ENCODE measurements around the gene EMP2. TPM values are rescaled to one million over a fixed set of nuclear protein-coding genes. Genes with fewer than 3 reads are reported as not detected.

EMP2 gene
- total RNA-seq, 2 donors from 2014 or later: 19.0 to 20.7 TPM

GRCh38 chr16:10614685-10615084, 34.3 kb upstream of the EMP2 start:
- Mint-ChIP-seq H3K36me3 (ENCODE audit: low read depth) (no peaks in the 10 kb centered on the region), H3K4me3 (no peak overlapping the region), H3K27ac (no peak overlapping the region), H3K9me3 (no peaks in the 10 kb centered on the region), H3K27me3 (ENCODE audit: insufficient read depth) (peaks cover 31% of the 10 kb centered on the region), H3K4me1 (peaks cover 21% of the 10 kb centered on the region)
- Histone ChIP-seq H3K9me3 (ENCODE audit: control insufficient read depth, low read length) (no peaks in the 10 kb centered on the region), H3K27me3 (ENCODE audit: control insufficient read depth, insufficient read depth, low read length, poor library complexity, severe bottlenecking) (peaks cover 1% of the 10 kb centered on the region), H3K4me3 (ENCODE audit: low read length) (no peak overlapping the region), H3K36me3 (ENCODE audit: control insufficient read depth, insufficient read depth, low read length) (no peaks in the 10 kb centered on the region), H3K4me1 (ENCODE audit: control insufficient read depth, insufficient read depth, low read length) (peaks cover 9% of the 10 kb centered on the region), H3K27ac (ENCODE audit: low read depth, low read length) (no peak overlapping the region), H3K9ac (ENCODE audit: extremely low read depth, low read length, poor library complexity, severe bottlenecking) (no peak overlapping the region)
- DNase-seq: no peak
- TF ChIP-seq, protein P1, sequence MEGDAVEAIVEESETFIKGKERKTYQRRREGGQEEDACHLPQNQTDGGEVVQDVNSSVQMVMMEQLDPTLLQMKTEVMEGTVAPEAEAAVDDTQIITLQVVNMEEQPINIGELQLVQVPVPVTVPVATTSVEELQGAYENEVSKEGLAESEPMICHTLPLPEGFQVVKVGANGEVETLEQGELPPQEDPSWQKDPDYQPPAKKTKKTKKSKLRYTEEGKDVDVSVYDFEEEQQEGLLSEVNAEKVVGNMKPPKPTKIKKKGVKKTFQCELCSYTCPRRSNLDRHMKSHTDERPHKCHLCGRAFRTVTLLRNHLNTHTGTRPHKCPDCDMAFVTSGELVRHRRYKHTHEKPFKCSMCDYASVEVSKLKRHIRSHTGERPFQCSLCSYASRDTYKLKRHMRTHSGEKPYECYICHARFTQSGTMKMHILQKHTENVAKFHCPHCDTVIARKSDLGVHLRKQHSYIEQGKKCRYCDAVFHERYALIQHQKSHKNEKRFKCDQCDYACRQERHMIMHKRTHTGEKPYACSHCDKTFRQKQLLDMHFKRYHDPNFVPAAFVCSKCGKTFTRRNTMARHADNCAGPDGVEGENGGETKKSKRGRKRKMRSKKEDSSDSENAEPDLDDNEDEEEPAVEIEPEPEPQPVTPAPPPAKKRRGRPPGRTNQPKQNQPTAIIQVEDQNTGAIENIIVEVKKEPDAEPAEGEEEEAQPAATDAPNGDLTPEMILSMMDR (conservative IDR thresholded peaks at IDR 0.05): no peak

GRCh38 chr16:10613785-10614485, 33.5 kb upstream of the EMP2 start:
- H3K9me3 Mint-ChIP-seq: no peaks in the 10 kb centered on the region
- DNase-seq: no peak
- TF ChIP-seq, protein P1 (conservative IDR thresholded peaks at IDR 0.05): no peak
- no peak overlapping the region for H3K27ac Mint-ChIP-seq
- no peak overlapping the region for H3K4me3 Mint-ChIP-seq
- H3K27me3 ChIP-seq (ENCODE audit: control insufficient read depth, insufficient read depth, low read length, poor library complexity, severe bottlenecking): no peaks in the 10 kb centered on the region
- H3K9me3 ChIP-seq (ENCODE audit: control insufficient read depth, low read length): no peaks in the 10 kb centered on the region
- no peak overlapping the region for H3K9ac ChIP-seq (ENCODE audit: extremely low read depth, low read length, poor library complexity, severe bottlenecking)
- no peak overlapping the region for H3K4me3 ChIP-seq (ENCODE audit: low read length)
- H3K36me3 Mint-ChIP-seq (ENCODE audit: low read depth): no peaks in the 10 kb centered on the region
- peaks cover 9% of the 10 kb centered on the region for H3K4me1 ChIP-seq (ENCODE audit: control insufficient read depth, insufficient read depth, low read length)
- peaks cover 24% of the 10 kb centered on the region for H3K27me3 Mint-ChIP-seq (ENCODE audit: insufficient read depth)
- H3K36me3 ChIP-seq (ENCODE audit: control insufficient read depth, insufficient read depth, low read length): no peaks in the 10 kb centered on the region
- H3K4me1 Mint-ChIP-seq: peaks cover 15% of the 10 kb centered on the region
- 84 to 90% methylated on average over 5 to 6 of the region's 6 CpGs for WGBS, 2 experiments (ENCODE audit: insufficient coverage in 1 of 2, insufficient read length in 1 of 2)
- H3K27ac ChIP-seq (ENCODE audit: low read depth, low read length): no peak overlapping the region

- Mint-ChIP-seq H3K27ac (no peak overlapping the region), H3K27me3 (ENCODE audit: insufficient read depth) (peaks cover 12% of the 10 kb centered on the region), H3K36me3 (ENCODE audit: low read depth) (no peaks in the 10 kb centered on the region), H3K4me1 (peaks cover 11% of the 10 kb centered on the region), H3K4me3 (no peak overlapping the region), H3K9me3 (peaks cover under 1% of the 10 kb centered on the region)
- Histone ChIP-seq H3K4me1 (ENCODE audit: control insufficient read depth, insufficient read depth, low read length) (peaks cover 9% of the 10 kb centered on the region), H3K9ac (ENCODE audit: extremely low read depth, low read length, poor library complexity, severe bottlenecking) (no peak overlapping the region), H3K27ac (ENCODE audit: low read depth, low read length) (no peak overlapping the region), H3K9me3 (ENCODE audit: control insufficient read depth, low read length) (no peaks in the 10 kb centered on the region), H3K27me3 (ENCODE audit: control insufficient read depth, insufficient read depth, low read length, poor library complexity, severe bottlenecking) (no peaks in the 10 kb centered on the region), H3K36me3 (ENCODE audit: control insufficient read depth, insufficient read depth, low read length) (no peaks in the 10 kb centered on the region), H3K4me3 (ENCODE audit: low read length) (no peak overlapping the region)
- no peak for DNase-seq
- TF ChIP-seq, protein P1 (conservative IDR thresholded peaks at IDR 0.05): no peak
- 53 to 81% methylated on average over 2 to 6 of the region's 6 CpGs for WGBS, 2 experiments (ENCODE audit: insufficient coverage in 1 of 2, insufficient read length in 1 of 2)
Measured at GRCh38 chr16:10612649-10613179, 32.3 kb upstream of the EMP2 start.
